ENCODE measurements around the gene MRPL36. TPM values are rescaled to one million over a fixed set of nuclear protein-coding genes. Genes with fewer than 3 reads are reported as not detected.
"Not testable (repeated sequence)": the region's sequence is repeated elsewhere in the genome, so short reads cannot be mapped to it uniquely, and the experiment has no call there.

The MRPL36 gene
- total RNA-seq, 4 donors from 2014 or later: 13.7 to 62.5 (median 41.2) TPM

- Histone ChIP-seq H3K27me3 (no peaks in the 10 kb centered on the region), H3K9me3 (no peaks in the 10 kb centered on the region), H3K4me1 (peaks cover 35% of the 10 kb centered on the region), H3K36me3 (peaks cover 57% of the 10 kb centered on the region), H3K4me3 (peak overlapping the region; percentile 89), H3K27ac (peak overlapping the region; percentile 86)
- WGBS: 13% methylated on average over 7 of the region's 7 CpGs
- peak in 1 of 2 donors; percentile 19 for DNase-seq (ENCODE audit: low spot score in 2 of 2)
- TF ChIP-seq CTCF (IDR thresholded peaks at IDR 0.05) (no peak), POLR2A (IDR thresholded peaks at IDR 0.05) (no peak), POLR2AphosphoS5 (IDR thresholded peaks at IDR 0.05) (no peak), EP300 (IDR thresholded peaks at IDR 0.05) (no peak)
These were observed 2.3 kb upstream of the MRPL36 start for GRCh38 chr5:1801967-1802295.

GRCh38 chr5:1801222-1801966, 1.8 kb upstream of the MRPL36 start, which contains the start of gene NDUFS6:
NDUFS6 (plus strand) TSS chr5:1801407; CDS start chr5:1801418, 11 bp downstream.
- Histone ChIP-seq H3K36me3 (peaks cover 57% of the 10 kb centered on the region), H3K4me1 (peaks cover 35% of the 10 kb centered on the region), H3K27ac (peak within 1 kb of the TSS; percentile 86), H3K27me3 (no peaks in the 10 kb centered on the region), H3K9me3 (no peaks in the 10 kb centered on the region), H3K4me3 (peak within 1 kb of the TSS; percentile 89)
- WGBS: under 1% methylated on average over 18 of the region's 69 CpGs
- TF ChIP-seq POLR2A (IDR thresholded peaks at IDR 0.05) (no peak), POLR2AphosphoS5 (IDR thresholded peaks at IDR 0.05) (peak in 1 of 3 donors; percentile 39), EP300 (IDR thresholded peaks at IDR 0.05) (no peak), CTCF (IDR thresholded peaks at IDR 0.05) (no peak)
- peak; percentile 83 to 86 for DNase-seq (ENCODE audit: low spot score in 2 of 2)

GRCh38 chr5:1800472-1801221, 1.0 kb upstream of the MRPL36 start:
- H3K4me3 ChIP-seq: peak overlapping the region; percentile 89
- peaks cover 52% of the 10 kb centered on the region for H3K36me3 ChIP-seq
- TF ChIP-seq EP300 (IDR thresholded peaks at IDR 0.05) (no peak), POLR2AphosphoS5 (IDR thresholded peaks at IDR 0.05) (no peak), POLR2A (IDR thresholded peaks at IDR 0.05) (no peak), CTCF (IDR thresholded peaks at IDR 0.05) (no peak)
- H3K9me3 ChIP-seq: no peaks in the 10 kb centered on the region
- H3K4me1 ChIP-seq: peaks cover 35% of the 10 kb centered on the region
- H3K27me3 ChIP-seq: no peaks in the 10 kb centered on the region
- peak; percentile 21 to 77 for DNase-seq (ENCODE audit: low spot score in 2 of 2)
- H3K27ac ChIP-seq: peak overlapping the region; percentile 86
- WGBS: 5% methylated on average over 28 of the region's 28 CpGs

GRCh38 chr5:1799110-1799601, 481 bp downstream of the MRPL36 start:
- DNase-seq (ENCODE audit: low spot score in 2 of 2): peak; percentile 60 to 69
- Histone ChIP-seq H3K9me3 (no peaks in the 10 kb centered on the region), H3K27ac (peak overlapping the region; percentile 86), H3K4me3 (peak overlapping the region; percentile 89), H3K36me3 (peaks cover 37% of the 10 kb centered on the region), H3K27me3 (no peaks in the 10 kb centered on the region), H3K4me1 (peaks cover 35% of the 10 kb centered on the region)
- WGBS: 0% methylated on average over 1 of the region's 35 CpGs
- TF ChIP-seq POLR2AphosphoS5 (IDR thresholded peaks at IDR 0.05): no peak
- no peak for TF ChIP-seq EP300 (IDR thresholded peaks at IDR 0.05)
- TF ChIP-seq CTCF (IDR thresholded peaks at IDR 0.05): no peak
- TF ChIP-seq POLR2A (IDR thresholded peaks at IDR 0.05): no peak

- H3K4me3 ChIP-seq: peak overlapping the region; percentile 89
- WGBS: 87% methylated on average over 16 of the region's 16 CpGs
- H3K27ac ChIP-seq, H3K9me3 ChIP-seq, H3K27me3 ChIP-seq: not testable (repeated sequence)
- H3K36me3 ChIP-seq: peaks cover 32% of the 10 kb centered on the region
- peaks cover 35% of the 10 kb centered on the region for H3K4me1 ChIP-seq
- DNase-seq (ENCODE audit: low spot score in 2 of 2): peak; percentile 46 to 72
These were observed 1.0 kb downstream of the MRPL36 start for GRCh38 chr5:1798589-1798988.
